K562 (cell line): ENCODE data around the gene MEI4. TPM values are rescaled to one million over a fixed set of nuclear protein-coding genes. Genes with fewer than 3 reads are reported as not detected.

Experiments used
- ATAC-seq: fragments of 200-7000 bp; cut with Tn5 transposase; 3 replicates; pipeline ENCODE4 v1.9.1; 2020; ENCODE audit warnings: moderate library complexity
- BruUV-seq: library from RNA; stranded (reverse); fragments of 400-500 nt; replicated peaks from 2 replicates; lab custom pipeline; 2021; lab: Mats Ljungman, UMichigan
- CTCF ChIA-PET: fragments of 300-600 bp; formaldehyde crosslinking; extraction: SDS; loops from one replicate; lab custom pipeline; 2021; ENCODE audit warnings: low intra/inter-chr PET ratio; lab: Yijun Ruan, JAX
- POLR2A ChIA-PET: fragments of 300-600, 350-650 bp; sonication (Branson Sonifier 250); formaldehyde crosslinking; extraction: SDS; loops from one replicate; lab custom pipeline; 2021; ENCODE audit warnings: antibody characterized with exemption, inconsistent platforms; lab: Yijun Ruan, JAX
- DNase-seq, 4 experiments: peaks; one replicate each; pipeline versions ENCODE4 v3.0.0 to v3.0.0-alpha.2; 2011 to 2018; ENCODE audit warnings: low spot score in 3 of 4, mixed read lengths in 3 of 4; ENCODE audit errors: extremely low read depth in 1 of 4
- FAIRE-seq: peaks from 2 replicates; lab custom pipeline; 2011; peaks lifted over from hg19 to GRCh38; lab: Jason Lieb, UNC
- H2AFZ ChIP-seq: 2 replicates; pipeline ENCODE4 v1.6.0; 2011; ENCODE audit warnings: low read depth, low read length, control low read depth, inconsistent platforms
- H3K27ac ChIP-seq: fragments of 200-600 bp; 3 replicates; pipeline ENCODE4 v1.8.0; 2011; ENCODE audit warnings: low read depth, mild to moderate bottlenecking, control low read depth, inconsistent platforms, low read length, moderate library complexity, mixed read lengths; ENCODE audit errors: extremely low read depth
- H3K27me3 ChIP-seq, 2 experiments: fragments of 300-600 bp in 1 of 2; 2 replicates in 1 of 2; 3 replicates in 1 of 2; pipeline versions ENCODE4 v1.6.0 to v1.8.0; 2011; ENCODE audit warnings: inconsistent platforms in 2 of 2, low read length in 2 of 2, mild to moderate bottlenecking in 1 of 2, mixed read lengths in 1 of 2, moderate library complexity in 1 of 2; ENCODE audit not compliant: control insufficient read depth in 2 of 2, insufficient read depth in 2 of 2
- H3K36me3 ChIP-seq: fragments of 300-600 bp; 3 replicates; pipeline ENCODE4 v1.8.0; 2011; ENCODE audit warnings: mild to moderate bottlenecking, low read length, inconsistent platforms; ENCODE audit not compliant: control insufficient read depth, insufficient read depth
- H3K4me1 ChIP-seq, 2 experiments: fragments of 200-600 bp in 1 of 2; replicated peaks in 1 of 2; 2 replicates in 1 of 2; 3 replicates in 1 of 2; pipeline versions ENCODE4 v1.5.1 to v1.8.0; 2011; ENCODE audit warnings: inconsistent platforms in 2 of 2, low read length in 2 of 2, mild to moderate bottlenecking in 1 of 2, mixed read lengths in 1 of 2, moderate library complexity in 1 of 2; ENCODE audit not compliant: control insufficient read depth in 2 of 2, insufficient read depth in 2 of 2
- H3K4me2 ChIP-seq: 2 replicates; pipeline ENCODE4 v1.6.1; 2011; ENCODE audit warnings: low read length, control low read depth, inconsistent platforms, mixed read lengths; ENCODE audit not compliant: insufficient read depth
- H3K4me3 ChIP-seq: fragments of 200-600 bp; sonication (generic), shearing (Covaris generic); 2 replicates; pipeline ENCODE4 v1.5.1; 2016; ENCODE audit warnings: control low read depth, inconsistent platforms
- H3K79me2 ChIP-seq: fragments of 200-600 bp; 3 replicates; pipeline ENCODE4 v1.8.0; 2011; ENCODE audit warnings: low read length, inconsistent platforms; ENCODE audit not compliant: control insufficient read depth, insufficient read depth
- H3K9ac ChIP-seq, 2 experiments: 2 replicates each; pipeline versions ENCODE4 v1.6.0 to v1.6.1; 2011; ENCODE audit warnings: low read depth in 2 of 2, low read length in 2 of 2, control low read depth in 1 of 2, inconsistent platforms in 1 of 2, mild to moderate bottlenecking in 1 of 2, mixed read lengths in 1 of 2; ENCODE audit not compliant: insufficient read depth in 1 of 2
- H3K9me1 ChIP-seq: one replicate; pipeline ENCODE4 v1.6.0; 2011; ENCODE audit warnings: inconsistent platforms, mild to moderate bottlenecking, low read length, moderate library complexity; ENCODE audit not compliant: control insufficient read depth, insufficient read depth
- H3K9me3 ChIP-seq: replicated peaks from 2 replicates; pipeline ENCODE4 v1.5.1; 2011; ENCODE audit warnings: low read depth, low read length, inconsistent platforms; ENCODE audit not compliant: control insufficient read depth, insufficient read depth
- H4K20me1 ChIP-seq: replicated peaks from 2 replicates; pipeline ENCODE4 v1.6.1; 2011; ENCODE audit warnings: low read length, inconsistent platforms, mixed read lengths; ENCODE audit not compliant: control insufficient read depth, insufficient read depth
- CHD4 ChIP-seq: fragments of 200-600 bp; sonication (generic); IDR thresholded peaks from 3 replicates; pipeline ENCODE4 v1.6.1; 2012; ENCODE audit warnings: low read depth, mild to moderate bottlenecking, mixed read lengths, low read length, inconsistent platforms; ENCODE audit not compliant: insufficient read depth, insufficient replicate concordance, poor library complexity, severe bottlenecking
- HIVEP1 ChIP-seq: fragments of 250-450 bp; sonication (Bioruptor Pico); IDR thresholded peaks from 2 replicates; pipeline ENCODE4 v1.4.0; 2020; ENCODE audit warnings: mild to moderate bottlenecking
- KLF1 ChIP-seq: fragments of 450-650 bp; IDR thresholded peaks from 2 replicates; pipeline ENCODE4 v1.6.1; 2016; ENCODE audit warnings: missing genetic modification characterization, missing compliant biosample characterization
- KLF10 ChIP-seq: fragments of 250-450 bp; sonication (Bioruptor Pico); IDR thresholded peaks from 2 replicates; pipeline ENCODE4 v1.6.1; 2021; ENCODE audit warnings: matching md5 sums
- NFRKB ChIP-seq: fragments of 450-650 bp; IDR thresholded peaks from 2 replicates; pipeline ENCODE4 v1.6.1; 2016; ENCODE audit warnings: low read depth
- XRCC5 ChIP-seq: fragments of 200-400 bp; formaldehyde crosslinking; IDR thresholded peaks from 2 replicates; pipeline ENCODE4 v1.6.1; 2017; ENCODE audit warnings: low read depth, mild to moderate bottlenecking, low read length
- YY1 ChIP-seq, 3 experiments: IDR thresholded peaks; 2 replicates each; pipeline ENCODE4 v1.6.1; 2011; ENCODE audit warnings: low read length in 2 of 3, mild to moderate bottlenecking in 2 of 3, moderate library complexity in 2 of 3, borderline replicate concordance in 1 of 3, control low read depth in 1 of 3, low read depth in 1 of 3; ENCODE audit not compliant: insufficient read depth in 3 of 3, insufficient replicate concordance in 2 of 3, control insufficient read depth in 1 of 3, insufficient read length in 1 of 3; ENCODE audit errors: extremely low read depth in 1 of 3
- ZNF232 ChIP-seq: sonication (generic); formaldehyde crosslinking; IDR thresholded peaks from 2 replicates; pipeline ENCODE4 v1.8.0; 2022; ENCODE audit warnings: mild to moderate bottlenecking, missing genetic modification reagents
- ZNF780A ChIP-seq: fragments of 250-450 bp; sonication (Bioruptor Pico); IDR thresholded peaks from 2 replicates; pipeline ENCODE4 v1.5.0; 2021; ENCODE audit warnings: mild to moderate bottlenecking
- WGBS: fragments of 100-300 bp; shearing (Covaris generic); methylation state at CpG from one replicate; pipeline ENCODE4 v1.1.6; 2016; ENCODE audit warnings: low coverage, mixed read lengths; ENCODE audit not compliant: insufficient coverage; ENCODE audit errors: missing lambda C conversion rate; 5-methylcytosine and 5-hydroxymethylcytosine counted together
- in situ Hi-C: fragments of 300-500 bp; cut with MboI; formaldehyde crosslinking; loops from 4 replicates; pipeline ENCODE4 v1.15.0; 2018; ENCODE audit warnings: inconsistent platforms, mixed read lengths
- intact Hi-C: fragments of 100-400 bp; cut with micrococcal nuclease; formaldehyde crosslinking; loops from 2 replicates; pipeline ENCODE4 v1.14.2; 2022
- polyA plus RNA-seq, 8 experiments: library from polyadenylated mRNA; depleted of rRNA in 4 of 8; stranded (reverse) in 5 of 8; unstranded in 3 of 8; fragments of >200 nt; fragmentation: Nextera tagmentation in 2 of 8; fragmentation: Illumina TruSeq in 1 of 8; extraction: Ambion mirVana in 2 of 8; extraction: Trizol in 1 of 8; gene quantifications; 2 replicates each; pipeline versions ENCODE4 v1.2.1 to v1.2.3, GENCODE V29; 2011 to 2014; ENCODE audit warnings: inconsistent platforms in 1 of 8, missing spikeins in 1 of 8
- total RNA-seq, 7 experiments: library from RNA; depleted of rRNA in 6 of 7; stranded (reverse); fragments of >200 nt in 6 of 7; fragmentation: Illumina TruSeq in 2 of 7; extraction: Trizol in 2 of 7; gene quantifications; 2 replicates each; pipeline versions ENCODE4 v1.2.1 to v1.2.3, GENCODE V29; 2011 to 2021; ENCODE audit warnings: low replicate concordance in 1 of 7
- TF ChIP-seq, protein P1 (sequence below): fragments of 150-350 bp; IDR thresholded peaks from 2 replicates; pipeline ENCODE4 v1.6.1; 2014; ENCODE audit warnings: low read depth, mild to moderate bottlenecking, low read length, borderline replicate concordance
- TF ChIP-seq, protein P2 (sequence below): sonication (generic); formaldehyde crosslinking; IDR thresholded peaks from 2 replicates; pipeline ENCODE4 v1.8.0; 2023; ENCODE audit warnings: missing genetic modification reagents, mild to moderate bottlenecking, borderline replicate concordance

The MEI4 gene
- total and polyA plus RNA-seq, 9 of the 15 experiments (the other 6 are each of a cell fraction or from before 2014, with no cell fraction given): not detected

DNA sequence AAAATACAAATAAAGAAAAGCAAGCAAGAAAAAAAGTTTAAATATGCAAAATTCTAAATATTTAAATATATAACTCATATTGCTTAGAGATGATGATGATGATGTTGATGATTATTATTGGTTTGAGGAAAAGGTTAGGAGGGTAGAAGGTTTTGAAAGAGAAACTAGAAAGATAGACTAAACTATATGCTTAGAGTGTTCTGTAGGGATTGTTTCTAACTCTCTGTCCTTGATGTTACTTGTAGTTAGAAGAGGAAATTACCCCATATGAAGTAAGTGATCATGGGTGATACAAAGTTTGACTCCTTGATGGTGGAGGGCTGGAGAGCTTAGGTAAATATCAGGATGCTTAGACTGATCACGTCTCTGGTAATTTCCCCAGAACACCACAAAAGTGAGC is 159.5 kb downstream of the MEI4 start (continued):
- TF ChIP-seq CHD4 (no peak), XRCC5 (no peak)

DNA sequence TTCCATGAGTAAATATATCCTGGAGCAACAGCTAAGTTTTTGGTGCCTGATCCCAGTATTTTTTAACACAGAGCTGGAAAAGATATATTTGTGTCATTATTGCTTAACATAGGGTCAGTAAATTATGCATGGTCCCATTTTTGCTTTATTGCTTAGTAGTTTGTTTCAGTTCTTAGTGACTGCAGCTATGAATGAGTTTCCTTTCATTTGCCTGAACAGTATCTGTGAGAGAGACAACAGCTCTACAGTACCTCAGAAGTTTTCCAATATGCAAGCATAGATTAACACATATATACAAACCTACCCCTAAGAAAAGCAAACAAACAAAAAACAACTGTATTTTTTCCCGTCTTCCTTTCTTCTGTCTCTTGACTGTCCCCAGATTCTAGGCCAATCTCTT is 160.3 kb downstream of the MEI4 start:
- POLR2A ChIA-PET: no interaction called here
- Histone ChIP-seq H3K27me3 (no peaks in the 10 kb centered on the region), H3K4me2 (no peak overlapping the region), H3K9ac (no peak overlapping the region), H3K4me3 (no peak overlapping the region), H3K27ac (no peak overlapping the region), H3K79me2 (no peaks in the 10 kb centered on the region), H4K20me1 (no peaks in the 10 kb centered on the region), H3K36me3 (no peaks in the 10 kb centered on the region), H3K9me1 (no peaks in the 10 kb centered on the region), H2AFZ (no peak overlapping the region), H3K4me1 (no peaks in the 10 kb centered on the region), H3K9me3 (no peaks in the 10 kb centered on the region)
- DNase-seq (no peak), ATAC-seq (no peak), FAIRE-seq (no peak)
- WGBS: 0% methylated on average over 1 of the region's 1 CpG
- intact Hi-C loops (no loop called here), in situ Hi-C loops (no loop called here)
- no TSS peak for BruUV-seq
- CTCF ChIA-PET: no interaction called here
- TF ChIP-seq YY1 (IDR thresholded peaks at IDR 0.05; ENCODE audit: borderline replicate concordance in 1 of 3, control insufficient read depth in 1 of 3, extremely low read depth in 1 of 3, insufficient read depth in 3 of 3, insufficient read length in 1 of 3, insufficient replicate concordance in 2 of 3, low read depth in 1 of 3, low read length in 2 of 3): no peak
- no peak for TF ChIP-seq KLF10 (CRISPR knock-in tag)
- TF ChIP-seq KLF1 (tag): no peak
- no peak for TF ChIP-seq ZNF780A (CRISPR knock-in tag)
- TF ChIP-seq NFRKB: no peak
- no peak for TF ChIP-seq HIVEP1 (CRISPR knock-in tag)
- TF ChIP-seq ZNF232 (CRISPR knock-in tag): no peak
- TF ChIP-seq, protein P1, sequence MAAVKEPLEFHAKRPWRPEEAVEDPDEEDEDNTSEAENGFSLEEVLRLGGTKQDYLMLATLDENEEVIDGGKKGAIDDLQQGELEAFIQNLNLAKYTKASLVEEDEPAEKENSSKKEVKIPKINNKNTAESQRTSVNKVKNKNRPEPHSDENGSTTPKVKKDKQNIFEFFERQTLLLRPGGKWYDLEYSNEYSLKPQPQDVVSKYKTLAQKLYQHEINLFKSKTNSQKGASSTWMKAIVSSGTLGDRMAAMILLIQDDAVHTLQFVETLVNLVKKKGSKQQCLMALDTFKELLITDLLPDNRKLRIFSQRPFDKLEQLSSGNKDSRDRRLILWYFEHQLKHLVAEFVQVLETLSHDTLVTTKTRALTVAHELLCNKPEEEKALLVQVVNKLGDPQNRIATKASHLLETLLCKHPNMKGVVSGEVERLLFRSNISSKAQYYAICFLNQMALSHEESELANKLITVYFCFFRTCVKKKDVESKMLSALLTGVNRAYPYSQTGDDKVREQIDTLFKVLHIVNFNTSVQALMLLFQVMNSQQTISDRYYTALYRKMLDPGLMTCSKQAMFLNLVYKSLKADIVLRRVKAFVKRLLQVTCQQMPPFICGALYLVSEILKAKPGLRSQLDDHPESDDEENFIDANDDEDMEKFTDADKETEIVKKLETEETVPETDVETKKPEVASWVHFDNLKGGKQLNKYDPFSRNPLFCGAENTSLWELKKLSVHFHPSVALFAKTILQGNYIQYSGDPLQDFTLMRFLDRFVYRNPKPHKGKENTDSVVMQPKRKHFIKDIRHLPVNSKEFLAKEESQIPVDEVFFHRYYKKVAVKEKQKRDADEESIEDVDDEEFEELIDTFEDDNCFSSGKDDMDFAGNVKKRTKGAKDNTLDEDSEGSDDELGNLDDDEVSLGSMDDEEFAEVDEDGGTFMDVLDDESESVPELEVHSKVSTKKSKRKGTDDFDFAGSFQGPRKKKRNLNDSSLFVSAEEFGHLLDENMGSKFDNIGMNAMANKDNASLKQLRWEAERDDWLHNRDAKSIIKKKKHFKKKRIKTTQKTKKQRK: no peak
- TF ChIP-seq, protein P2, sequence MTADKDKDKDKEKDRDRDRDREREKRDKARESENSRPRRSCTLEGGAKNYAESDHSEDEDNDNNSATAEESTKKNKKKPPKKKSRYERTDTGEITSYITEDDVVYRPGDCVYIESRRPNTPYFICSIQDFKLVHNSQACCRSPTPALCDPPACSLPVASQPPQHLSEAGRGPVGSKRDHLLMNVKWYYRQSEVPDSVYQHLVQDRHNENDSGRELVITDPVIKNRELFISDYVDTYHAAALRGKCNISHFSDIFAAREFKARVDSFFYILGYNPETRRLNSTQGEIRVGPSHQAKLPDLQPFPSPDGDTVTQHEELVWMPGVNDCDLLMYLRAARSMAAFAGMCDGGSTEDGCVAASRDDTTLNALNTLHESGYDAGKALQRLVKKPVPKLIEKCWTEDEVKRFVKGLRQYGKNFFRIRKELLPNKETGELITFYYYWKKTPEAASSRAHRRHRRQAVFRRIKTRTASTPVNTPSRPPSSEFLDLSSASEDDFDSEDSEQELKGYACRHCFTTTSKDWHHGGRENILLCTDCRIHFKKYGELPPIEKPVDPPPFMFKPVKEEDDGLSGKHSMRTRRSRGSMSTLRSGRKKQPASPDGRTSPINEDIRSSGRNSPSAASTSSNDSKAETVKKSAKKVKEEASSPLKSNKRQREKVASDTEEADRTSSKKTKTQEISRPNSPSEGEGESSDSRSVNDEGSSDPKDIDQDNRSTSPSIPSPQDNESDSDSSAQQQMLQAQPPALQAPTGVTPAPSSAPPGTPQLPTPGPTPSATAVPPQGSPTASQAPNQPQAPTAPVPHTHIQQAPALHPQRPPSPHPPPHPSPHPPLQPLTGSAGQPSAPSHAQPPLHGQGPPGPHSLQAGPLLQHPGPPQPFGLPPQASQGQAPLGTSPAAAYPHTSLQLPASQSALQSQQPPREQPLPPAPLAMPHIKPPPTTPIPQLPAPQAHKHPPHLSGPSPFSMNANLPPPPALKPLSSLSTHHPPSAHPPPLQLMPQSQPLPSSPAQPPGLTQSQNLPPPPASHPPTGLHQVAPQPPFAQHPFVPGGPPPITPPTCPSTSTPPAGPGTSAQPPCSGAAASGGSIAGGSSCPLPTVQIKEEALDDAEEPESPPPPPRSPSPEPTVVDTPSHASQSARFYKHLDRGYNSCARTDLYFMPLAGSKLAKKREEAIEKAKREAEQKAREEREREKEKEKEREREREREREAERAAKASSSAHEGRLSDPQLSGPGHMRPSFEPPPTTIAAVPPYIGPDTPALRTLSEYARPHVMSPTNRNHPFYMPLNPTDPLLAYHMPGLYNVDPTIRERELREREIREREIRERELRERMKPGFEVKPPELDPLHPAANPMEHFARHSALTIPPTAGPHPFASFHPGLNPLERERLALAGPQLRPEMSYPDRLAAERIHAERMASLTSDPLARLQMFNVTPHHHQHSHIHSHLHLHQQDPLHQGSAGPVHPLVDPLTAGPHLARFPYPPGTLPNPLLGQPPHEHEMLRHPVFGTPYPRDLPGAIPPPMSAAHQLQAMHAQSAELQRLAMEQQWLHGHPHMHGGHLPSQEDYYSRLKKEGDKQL (CRISPR knock-in tag): no peak
